Hippocampal formation (tissue), 2 donors: ENCODE measurements around the gene ZNF268.
"Not testable (repeated sequence)": the region's sequence is repeated elsewhere in the genome, so short reads cannot be mapped to it uniquely, and the experiment has no call there.

ENCODE experiments used
- DNase-seq, 2 donors: peaks; one replicate each; lab custom pipeline; 2025; lab: John Stamatoyannopoulos, UW

ZNF268 gene

GRCh38 chr12:133227281-133227852 is 46.1 kb downstream of the ZNF268 start:
- DNase-seq: no peak

GRCh38 chr12:133231001-133231400 is 49.7 kb downstream of the ZNF268 start:
- no peak for DNase-seq

- DNase-seq: no peak
Observed at GRCh38 chr12:133233006-133233405, 51.7 kb downstream of the ZNF268 start.

GRCh38 chr12:133233993-133234564 is 52.8 kb downstream of the ZNF268 start:
- no peak for DNase-seq

GRCh38 chr12:133234971-133235370 is 53.7 kb downstream of the ZNF268 start:
- no peak for DNase-seq

GRCh38 chr12:133235401-133236112 is 54.3 kb downstream of the ZNF268 start, which contains the start of gene ANHX:
ANHX (minus strand) TSS chr12:133235877; CDS start chr12:133234356, 1,521 bp downstream.
- no peak for DNase-seq

GRCh38 chr12:133236144-133236543 is 54.8 kb downstream of the ZNF268 start:
- DNase-seq: no peak

GRCh38 chr12:133236556-133236955 is 55.3 kb downstream of the ZNF268 start:
- no peak for DNase-seq

GRCh38 chr12:133251732-133252131 is 70.4 kb downstream of the ZNF268 start:
- no peak for DNase-seq

- not testable (repeated sequence) for DNase-seq
Observed at GRCh38 chr12:133255833-133256232, 74.5 kb downstream of the ZNF268 start.

- no peak for DNase-seq
Observed at GRCh38 chr12:133256321-133256720, 75.0 kb downstream of the ZNF268 start.

- no peak for DNase-seq
Observed at GRCh38 chr12:133264173-133264572, 82.9 kb downstream of the ZNF268 start.
